D721Med (cell line): ENCODE data around the gene NCMAP.

ENCODE experiments used
- DNase-seq: peaks from one replicate; pipeline ENCODE4 v3.0.0; 2011; ENCODE audit warnings: low spot score; ENCODE audit not compliant: insufficient read length
- FAIRE-seq: peaks from 2 replicates; lab custom pipeline; 2011; peaks lifted over from hg19 to GRCh38; lab: Jason Lieb, UNC
- CTCF ChIP-seq: IDR thresholded peaks from 2 replicates; pipeline ENCODE4 v1.5.1; 2012; ENCODE audit warnings: mild to moderate bottlenecking, control low read depth; ENCODE audit not compliant: insufficient read depth; ENCODE audit errors: missing control alignments

The NCMAP gene

GRCh38 chr1:24621121-24621520, 65.2 kb downstream of the NCMAP start:
- no peak for DNase-seq
- no peak for TF ChIP-seq CTCF
- no peak for FAIRE-seq

- FAIRE-seq = no peak
- no peak for TF ChIP-seq CTCF
- DNase-seq = no peak
Observed at GRCh38 chr1:24622218-24622617, 66.3 kb downstream of the NCMAP start.

GRCh38 chr1:24632832-24633175, 76.9 kb downstream of the NCMAP start:
- DNase-seq (no peak), FAIRE-seq (no peak)
- no peak for TF ChIP-seq CTCF

GRCh38 chr1:24635195-24635843, 79.4 kb downstream of the NCMAP start:
- peak; percentile 77 for TF ChIP-seq CTCF
- DNase-seq (peak; percentile 24), FAIRE-seq (no peak)

- DNase-seq (no peak), FAIRE-seq (no peak)
- TF ChIP-seq CTCF = no peak
Observed at GRCh38 chr1:24636661-24637357, 80.9 kb downstream of the NCMAP start.

- no peak for FAIRE-seq
- DNase-seq = no peak
- no peak for TF ChIP-seq CTCF
Observed at GRCh38 chr1:24639094-24639493, 83.2 kb downstream of the NCMAP start.

GRCh38 chr1:24639881-24640280, 84.0 kb downstream of the NCMAP start:
- TF ChIP-seq CTCF = no peak
- FAIRE-seq (no peak), DNase-seq (no peak)
